ENCODE measurements around the gene XRRA1.

The XRRA1 gene

GRCh38 chr11:74949753-74950137 lies 854 bp upstream of the XRRA1 start:
- DNase-seq = no peak

- DNase-seq = no peak
Measured at GRCh38 chr11:74948546-74948897, 369 bp downstream of the XRRA1 start.

GRCh38 chr11:74942073-74942759 lies 6.7 kb downstream of the XRRA1 start:
- DNase-seq = no peak

GRCh38 chr11:74941492-74941891 lies 7.4 kb downstream of the XRRA1 start:
- no peak for DNase-seq

GRCh38 chr11:74937696-74938475 lies 11.0 kb downstream of the XRRA1 start:
- DNase-seq = no peak

GRCh38 chr11:74936976-74937375 lies 11.9 kb downstream of the XRRA1 start:
- no peak for DNase-seq

- no peak for DNase-seq
Measured at GRCh38 chr11:74936087-74936486, 12.8 kb downstream of the XRRA1 start.

- DNase-seq = no peak
Measured at GRCh38 chr11:74935285-74935684, 13.6 kb downstream of the XRRA1 start.

- no peak for DNase-seq
Measured at GRCh38 chr11:74933765-74934164, 15.1 kb downstream of the XRRA1 start.

- DNase-seq = no peak
Measured at GRCh38 chr11:74932797-74933196, 16.1 kb downstream of the XRRA1 start.

- DNase-seq = no peak
Measured at GRCh38 chr11:74932169-74932568, 16.7 kb downstream of the XRRA1 start.

GRCh38 chr11:74929431-74930363 lies 19.2 kb downstream of the XRRA1 start:
- DNase-seq = peak; percentile 60

GRCh38 chr11:74927496-74927895 lies 21.4 kb downstream of the XRRA1 start:
- no peak for DNase-seq

- DNase-seq = no peak
Measured at GRCh38 chr11:74926304-74927030, 22.4 kb downstream of the XRRA1 start.

- DNase-seq = no peak
Measured at GRCh38 chr11:74925281-74925680, 23.6 kb downstream of the XRRA1 start.

GRCh38 chr11:74923125-74923524 lies 25.8 kb downstream of the XRRA1 start:
- DNase-seq = no peak

GRCh38 chr11:74909812-74910211 lies 39.1 kb downstream of the XRRA1 start:
- no peak for DNase-seq

- DNase-seq = no peak
Measured at GRCh38 chr11:74909385-74909784, 39.5 kb downstream of the XRRA1 start.

- DNase-seq = no peak
Measured at GRCh38 chr11:74905326-74905725, 43.6 kb downstream of the XRRA1 start.

- no peak for DNase-seq
Measured at GRCh38 chr11:74902342-74902741, 46.5 kb downstream of the XRRA1 start.

- no peak for DNase-seq
Measured at GRCh38 chr11:74896311-74896710, 52.6 kb downstream of the XRRA1 start.

GRCh38 chr11:74895340-74896116 lies 53.4 kb downstream of the XRRA1 start:
- no peak for DNase-seq

Data from central memory CD4-positive, alpha-beta T cell (primary cell).